Right cardiac atrium (tissue), 5 donors: Measurements from ENCODE around the gene CCNL1. TPM values are rescaled to one million over a fixed set of nuclear protein-coding genes. Genes with fewer than 3 reads are reported as not detected.
"Not testable (repeated sequence)": the region's sequence is repeated elsewhere in the genome, so short reads cannot be mapped to it uniquely, and the experiment has no call there.

Source experiments
- ATAC-seq, 2 donors: fragments of 200-7000 bp; cut with Tn5 transposase; one replicate each; pipeline versions ENCODE4 v1.8.0 to v1.9.1; 2020; ENCODE audit warnings: moderate library complexity in 2 of 2, mild to moderate bottlenecking in 1 of 2
- DNase-seq, 3 donors: peaks; one replicate each; pipeline ENCODE4 v3.0.0-alpha.2; 2020
- H3K27ac ChIP-seq: one replicate; pipeline ENCODE4 v1.5.1; 2013; ENCODE audit warnings: mild to moderate bottlenecking, low read length, control low read depth, moderate library complexity
- H3K27me3 ChIP-seq: one replicate; pipeline ENCODE4 v1.6.1; 2013; ENCODE audit not compliant: control insufficient read depth, insufficient read depth
- H3K4me1 ChIP-seq: one replicate; pipeline ENCODE4 v1.6.1; 2013; ENCODE audit warnings: low read length; ENCODE audit not compliant: control insufficient read depth, insufficient read depth
- H3K4me3 ChIP-seq: one replicate; pipeline ENCODE4 v1.5.1; 2013; ENCODE audit warnings: low read length, control low read depth
- H3K9me3 ChIP-seq: one replicate; pipeline ENCODE4 v1.6.1; 2013; ENCODE audit warnings: low read length; ENCODE audit not compliant: control insufficient read depth
- WGBS: extraction: QIAGEN DNeasy Blood & Tissue Kit; methylation state at CpG from one replicate; pipeline ENCODE4 v1.1.7; 2013; 5-methylcytosine and 5-hydroxymethylcytosine counted together
- intact Hi-C, 4 donors: fragments of 100-400 bp; cut with DNase I; formaldehyde crosslinking; loops; one replicate each; pipeline versions ENCODE4 v1.11.0 to v1.14.0; 2022 to 2023
- polyA plus RNA-seq: library from polyadenylated mRNA; stranded (reverse); fragments of 200-250 nt; gene quantifications from one replicate; pipeline ENCODE4 v1.2.3, GENCODE V29; 2013
- total RNA-seq, 4 donors: library from RNA; stranded (reverse); fragmentation: NEBNext Ultra II Directional; extraction: Animal tissue kit (Norgen Biotek cat#: 25700); gene quantifications; one replicate each; pipeline ENCODE4 v1.2.1, GENCODE V29; 2021
- donor health status: healthy with polysubstance abuse.
- donor health status: DM: no; HTN: yes; CAD: no.
- donor health status: DM: no; HTN: no; CAD: no.
- donor health status: DM: no; HTN: yes; CAD: no; lungs with severe emphysema.
- donor health status: DM: yes; HTN: yes; CAD: no.

The CCNL1 gene
- total and polyA plus RNA-seq, 5 donors, result 30.1 to 60.6 (median 40.2) TPM

DNA sequence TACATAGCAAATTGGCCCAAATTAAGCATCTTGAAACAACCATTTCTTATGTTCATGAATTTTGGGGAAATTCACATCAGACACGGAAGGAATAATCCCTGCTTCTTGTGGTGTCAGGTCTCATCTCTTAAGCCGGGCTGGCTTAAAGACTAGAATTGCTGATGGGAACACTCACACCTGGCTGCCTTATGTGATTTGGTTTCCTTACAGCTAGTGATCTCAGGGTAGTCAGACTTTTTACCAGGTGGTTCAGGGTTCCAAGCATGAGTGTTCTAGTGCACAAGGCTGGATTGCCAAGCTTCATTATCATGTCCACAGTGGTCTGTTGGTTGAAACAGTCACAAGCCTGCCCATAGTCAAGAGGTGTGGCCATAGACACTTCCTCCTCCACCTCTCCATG, 20.3 kb upstream of the CCNL1 start:
- 96% methylated on average over 2 of the region's 2 CpGs for WGBS
- intact Hi-C loops, result no loop called here
- ATAC-seq, result no peak

DNA sequence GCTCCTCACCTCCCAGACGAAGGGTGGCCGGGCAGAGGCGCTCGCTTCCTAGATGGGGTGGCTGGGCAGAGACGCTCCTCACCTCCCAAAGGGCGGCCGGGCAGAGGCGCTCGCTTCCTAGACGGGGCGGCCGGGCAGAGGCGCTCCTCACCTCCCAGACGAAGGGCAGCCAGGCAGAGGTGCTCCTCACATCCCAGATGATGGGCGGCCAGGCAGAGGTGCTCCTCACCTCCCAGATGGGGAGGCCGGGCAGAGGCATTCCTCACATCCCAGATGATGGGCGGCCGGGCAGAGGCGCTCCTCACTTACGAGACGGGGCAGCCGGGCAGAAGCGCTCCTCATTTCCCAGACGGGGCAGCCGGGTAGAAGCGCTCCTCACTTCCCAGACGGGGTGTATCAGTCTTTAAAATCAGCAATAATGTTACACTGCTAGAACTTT, 19.4 kb upstream of the CCNL1 start:
- Histone ChIP-seq H3K27ac (no peak overlapping the region), H3K27me3 (no peaks in the 10 kb centered on the region), H3K4me1 (no peaks in the 10 kb centered on the region), H3K4me3 (no peak overlapping the region), H3K9me3 (no peaks in the 10 kb centered on the region)
- ATAC-seq (no peak), DNase-seq (no peak)
- intact Hi-C loops, result loop anchor here in 1 of 4 donors (5.0 kb wide), 1 partner anchor 933 kb away; the partner anchor contains the start of gene RSRC1
- whole genome bisulfite sequencing, result 99% methylated on average over 27 of the region's 27 CpGs

More for the DNA sequence above, 20.3 kb upstream of the CCNL1 start:
- Histone ChIP-seq H3K9me3 (no peaks in the 10 kb centered on the region), H3K27me3 (no peaks in the 10 kb centered on the region), H3K4me1 (no peaks in the 10 kb centered on the region), H3K27ac (no peak overlapping the region), H3K4me3 (no peak overlapping the region)
- DNase-seq, result no peak

DNA sequence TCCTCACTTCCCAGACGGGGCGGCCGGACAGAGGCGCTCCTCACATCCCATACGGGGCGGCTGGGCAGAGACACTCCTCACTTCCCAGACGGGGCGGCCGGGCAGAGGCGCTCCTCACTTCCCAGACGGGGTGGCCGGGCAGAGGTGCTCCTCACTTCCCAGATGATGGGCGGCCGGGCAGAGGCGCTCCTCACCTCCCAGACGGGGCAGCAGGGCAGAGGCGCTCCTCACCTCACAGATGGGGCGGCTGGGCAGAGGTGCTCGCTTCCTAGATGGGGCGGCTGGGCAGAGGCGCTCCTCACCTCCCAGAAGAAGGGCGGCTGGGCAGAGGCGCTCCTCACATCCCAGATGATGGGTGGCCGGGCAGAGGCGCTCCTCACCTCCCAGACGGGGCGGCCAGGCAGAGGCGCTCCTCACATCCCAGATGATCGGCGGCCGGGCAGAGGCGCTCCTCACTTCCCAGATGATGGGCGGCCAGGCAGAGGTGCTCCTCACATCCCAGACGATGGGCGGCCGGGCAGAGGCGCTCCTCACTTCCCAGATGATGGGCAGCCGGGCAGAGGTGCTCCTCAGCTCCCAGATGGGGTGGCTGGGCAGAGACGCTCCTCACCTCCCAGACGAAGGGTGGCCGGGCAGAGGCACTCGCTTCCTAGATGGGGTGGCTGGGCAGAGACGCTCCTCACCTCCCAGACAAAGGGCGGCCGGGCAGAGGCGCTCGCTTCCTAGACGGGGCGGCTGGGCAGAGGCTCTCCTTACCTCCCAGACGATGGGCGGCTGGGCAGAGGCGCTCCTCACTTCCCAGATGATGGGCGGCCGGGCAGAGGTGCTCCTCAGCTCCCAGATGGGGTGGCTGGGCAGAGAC, 18.8 kb upstream of the CCNL1 start:
- 99% methylated on average over 54 of the region's 54 CpGs for WGBS
- H3K4me3 ChIP-seq, H3K4me1 ChIP-seq, ATAC-seq, H3K27me3 ChIP-seq, H3K27ac ChIP-seq, H3K9me3 ChIP-seq: not testable (repeated sequence)
- DNase-seq, result peak in 1 of 3 donors; percentile 51
- intact Hi-C loops, result loop anchor here in 1 of 4 donors (5.0 kb wide), 1 partner anchor 934 kb away; the partner anchor contains the start of gene RSRC1

DNA sequence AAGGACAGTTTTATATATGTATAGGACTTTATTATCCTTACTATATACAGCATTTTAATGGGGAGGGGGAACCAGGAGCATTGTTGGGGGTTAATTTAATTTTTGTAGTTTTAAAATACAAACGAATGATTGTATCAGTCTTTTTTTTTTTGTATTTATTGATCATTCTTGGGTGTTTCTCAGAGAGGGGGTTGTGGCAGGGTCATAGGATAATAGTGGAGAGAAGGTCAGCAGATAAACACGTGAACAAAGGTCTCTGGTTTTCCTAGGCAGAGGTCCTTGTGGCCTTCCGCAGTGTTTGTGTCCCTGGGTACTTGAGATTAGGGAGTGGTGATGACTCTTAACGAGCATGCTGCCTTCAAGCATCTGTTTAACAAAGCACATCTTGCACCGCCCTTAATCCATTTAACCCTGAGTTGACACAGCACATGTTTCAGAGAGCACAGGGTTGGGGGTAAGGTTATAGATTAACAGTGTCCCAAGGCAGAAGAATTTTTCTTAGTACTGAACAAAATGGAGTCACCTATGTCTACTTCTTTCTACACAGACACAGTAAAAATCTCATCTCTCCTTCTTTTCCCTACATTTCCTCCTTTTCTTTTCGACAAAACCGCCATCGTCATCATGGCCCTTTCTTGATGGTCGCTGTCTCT, 18.0 kb upstream of the CCNL1 start:
- not testable (repeated sequence) for DNase-seq, H3K27ac ChIP-seq, H3K9me3 ChIP-seq, H3K4me1 ChIP-seq, ATAC-seq, H3K27me3 ChIP-seq, H3K4me3 ChIP-seq
- intact Hi-C loops, result loop anchor here in 1 of 4 donors (5.0 kb wide), 1 partner anchor 934 kb away; the partner anchor contains the start of gene RSRC1
- 84% methylated on average over 7 of the region's 9 CpGs for whole genome bisulfite sequencing

DNA sequence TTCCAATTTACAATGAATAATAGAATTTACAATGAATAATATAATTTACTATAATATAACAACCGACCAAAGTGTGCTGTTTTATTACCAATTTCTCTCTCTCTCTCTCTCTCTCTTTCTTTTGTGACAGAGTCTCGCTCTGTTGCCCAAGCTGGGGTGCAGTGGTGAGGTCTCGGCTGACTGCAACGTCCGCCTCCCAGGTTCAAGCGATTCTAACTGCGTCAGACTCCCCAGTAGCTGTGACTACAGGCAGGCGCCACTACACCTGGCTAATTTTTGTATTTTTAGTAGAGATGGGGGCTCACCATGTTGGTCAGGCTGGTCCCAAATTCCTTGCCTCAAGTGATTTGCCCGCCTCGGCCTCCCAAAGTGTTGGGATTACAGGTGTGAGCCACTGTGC, 17.0 kb upstream of the CCNL1 start:
- no peak for DNase-seq
- intact Hi-C loops, result loop anchor here in 1 of 4 donors (5.0 kb wide), 1 partner anchor 935 kb away; the partner anchor contains the start of gene RSRC1
- ATAC-seq, result no peak
- no peaks in the 10 kb centered on the region for H3K27me3 ChIP-seq
- WGBS, result 98% methylated on average over 10 of the region's 10 CpGs
- no peak overlapping the region for H3K27ac ChIP-seq
- H3K4me3 ChIP-seq, result no peak overlapping the region
- no peaks in the 10 kb centered on the region for H3K4me1 ChIP-seq
- no peaks in the 10 kb centered on the region for H3K9me3 ChIP-seq

DNA sequence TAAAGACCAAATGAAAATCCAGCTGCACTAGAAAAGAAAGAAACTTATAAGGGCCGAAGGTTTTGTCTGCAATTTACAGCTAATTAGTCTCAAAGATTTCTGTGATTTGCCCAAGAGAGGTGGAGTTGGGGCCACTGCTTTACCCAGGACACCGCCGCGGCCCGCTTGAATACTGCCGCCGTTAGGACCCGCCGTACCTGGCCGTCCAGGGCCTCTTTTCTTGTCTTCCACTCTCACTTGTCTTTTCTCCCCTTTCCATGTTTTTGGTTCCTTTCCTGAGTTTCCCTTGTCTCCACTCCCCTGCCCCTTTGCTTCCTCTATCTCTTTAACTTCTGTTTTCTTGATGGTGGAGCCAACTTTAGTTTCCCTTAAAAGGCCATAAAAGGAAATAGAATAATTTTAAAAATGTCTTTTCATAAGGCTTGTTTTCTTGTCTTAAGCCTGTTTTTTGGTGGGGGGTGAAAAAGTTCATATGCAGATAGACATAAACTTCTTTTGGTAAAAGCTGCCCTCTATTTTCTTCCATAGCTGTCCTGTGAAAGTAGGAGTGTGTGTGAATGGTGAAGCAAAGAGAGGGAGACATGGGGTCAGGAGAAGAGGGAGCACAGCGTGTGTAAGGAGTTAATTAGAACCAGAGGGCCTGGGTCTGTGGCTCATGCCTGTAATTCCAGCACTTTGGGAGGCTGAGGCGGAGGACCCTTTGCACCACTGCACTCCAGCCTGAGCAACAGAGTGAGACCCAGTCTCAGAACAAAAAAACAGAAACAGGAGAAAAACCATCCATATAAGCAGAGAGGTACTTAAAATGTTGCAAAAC, 16.0 kb upstream of the CCNL1 start:
- DNase-seq (peak in 1 of 3 donors; percentile 68), ATAC-seq (peak; percentile 38 to 39)
- peak overlapping the region; percentile 92 for H3K4me3 ChIP-seq
- no peaks in the 10 kb centered on the region for H3K9me3 ChIP-seq
- H3K27me3 ChIP-seq, result no peaks in the 10 kb centered on the region
- intact Hi-C loops, result loop anchor here in 3 of 4 donors (2.0 to 5.0 kb wide), 2 partner anchors 15 to 936 kb away; partner anchors contain the start of genes CCNL1 (in 3 of the 3) and RSRC1 (in 1 of the 3)
- H3K27ac ChIP-seq, result peak overlapping the region; percentile 75
- H3K4me1 ChIP-seq, result no peaks in the 10 kb centered on the region
- 7% methylated on average over 12 of the region's 12 CpGs for WGBS

DNA sequence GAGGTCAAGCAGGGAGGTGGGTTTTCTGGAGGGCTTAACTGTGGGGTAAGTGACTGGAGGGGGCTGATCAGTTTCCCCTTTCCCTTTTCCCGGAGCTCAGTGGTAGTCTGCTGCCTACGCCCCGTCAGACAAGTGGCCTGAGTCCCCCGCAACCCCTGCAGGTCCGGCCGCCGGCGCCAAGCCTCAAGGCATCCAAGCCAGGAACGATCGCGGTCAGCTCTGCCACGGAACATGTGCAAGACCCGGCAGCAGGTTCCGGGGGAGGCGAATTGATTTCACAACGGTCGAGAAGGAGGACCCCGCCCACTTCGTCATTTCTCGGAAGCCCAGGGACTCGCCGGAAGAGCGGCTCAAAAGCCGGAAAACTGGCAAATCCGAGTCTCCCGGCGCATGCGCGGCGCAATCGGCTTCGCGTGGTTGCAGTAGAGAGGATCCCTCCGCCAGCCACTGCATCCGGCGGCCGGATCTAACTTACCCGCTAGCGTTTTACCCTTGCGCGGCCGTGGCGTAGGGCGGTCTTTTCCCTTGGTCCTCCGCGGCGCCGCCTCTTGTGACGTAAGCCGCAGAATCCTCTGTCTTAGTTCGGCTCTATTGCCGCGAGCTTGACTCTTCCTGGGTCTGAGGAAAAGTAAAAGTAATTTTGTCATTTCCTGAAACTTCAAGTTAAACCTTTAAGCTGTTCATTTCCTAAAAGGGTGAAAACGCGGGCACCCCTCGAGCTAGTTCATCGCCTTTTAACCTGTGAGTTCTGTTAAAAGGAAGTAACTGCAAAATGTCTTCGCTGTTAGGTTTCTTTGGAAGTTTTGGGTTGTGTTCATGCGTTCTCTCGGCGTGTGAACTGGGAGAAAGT, 14.9 kb upstream of the CCNL1 start:
- ATAC-seq (peak; percentile 98), DNase-seq (peak; percentile 99 to 100 (median 100))
- H3K27me3 ChIP-seq, result no peaks in the 10 kb centered on the region
- peak overlapping the region; percentile 92 for H3K4me3 ChIP-seq
- H3K9me3 ChIP-seq, result no peaks in the 10 kb centered on the region
- under 1% methylated on average over 61 of the region's 61 CpGs for WGBS
- peak overlapping the region; percentile 98 for H3K27ac ChIP-seq
- H3K4me1 ChIP-seq, result no peaks in the 10 kb centered on the region
- intact Hi-C loops, result loop anchor here in 3 of 4 donors (2.0 to 5.0 kb wide), 2 partner anchors 14 to 937 kb away; partner anchors contain the start of genes CCNL1 (in 3 of the 3) and RSRC1 (in 1 of the 3)

DNA sequence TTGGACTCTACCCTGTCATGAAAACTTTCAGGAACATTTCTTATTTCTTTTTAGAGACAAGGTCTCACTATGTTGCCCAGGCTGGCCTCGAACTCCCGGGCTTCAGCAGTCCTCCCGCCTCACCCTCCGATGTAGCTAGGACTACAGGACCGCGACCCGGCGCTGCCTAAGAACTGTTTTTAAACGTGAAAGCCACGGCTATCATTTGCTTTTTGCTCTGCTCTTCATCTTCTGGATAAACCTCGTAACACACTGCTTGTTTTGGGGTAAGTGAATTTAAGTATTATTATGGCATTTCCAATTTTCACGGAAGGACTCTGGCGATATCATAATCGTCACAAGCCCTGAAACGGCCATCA, 14.3 kb upstream of the CCNL1 start:
- Histone ChIP-seq H3K27me3 (no peaks in the 10 kb centered on the region), H3K27ac (peak overlapping the region; percentile 94), H3K4me1 (no peaks in the 10 kb centered on the region), H3K9me3 (no peaks in the 10 kb centered on the region), H3K4me3 (peak overlapping the region; percentile 43)
- intact Hi-C loops, result loop anchor here in 3 of 4 donors (2.0 kb wide), 1 partner anchor 13 kb away; the partner anchor contains the start of gene CCNL1 (in 3 of the 3)
- 3% methylated on average over 15 of the region's 15 CpGs for WGBS
- DNase-seq (peak; percentile 38 to 78 (median 71)), ATAC-seq (peak; percentile 3 to 27)

DNA sequence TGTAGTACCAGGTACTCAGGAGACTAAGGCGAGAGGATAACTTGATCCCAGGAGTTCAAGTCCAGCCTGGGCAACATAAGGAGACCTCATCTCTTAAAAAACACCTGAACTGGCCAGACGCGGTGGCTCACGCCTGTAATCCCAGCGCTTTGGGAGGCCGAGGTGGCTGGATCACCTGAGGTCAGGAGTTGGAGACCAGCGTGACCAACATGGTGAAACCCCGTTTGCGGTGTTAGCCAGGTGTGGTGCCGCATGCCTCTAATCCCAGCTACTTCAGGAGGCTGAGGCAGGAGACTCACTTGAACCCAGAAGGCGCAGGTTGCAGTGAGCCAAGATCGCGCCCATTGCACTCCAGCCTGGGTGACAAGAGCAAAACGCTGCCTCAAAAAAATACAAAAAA, 13.4 kb upstream of the CCNL1 start:
- H3K27ac ChIP-seq, H3K4me1 ChIP-seq, DNase-seq, H3K9me3 ChIP-seq, H3K27me3 ChIP-seq, ATAC-seq, intact Hi-C loops, H3K4me3 ChIP-seq: not testable (repeated sequence)
- 96% methylated on average over 14 of the region's 14 CpGs for WGBS

DNA sequence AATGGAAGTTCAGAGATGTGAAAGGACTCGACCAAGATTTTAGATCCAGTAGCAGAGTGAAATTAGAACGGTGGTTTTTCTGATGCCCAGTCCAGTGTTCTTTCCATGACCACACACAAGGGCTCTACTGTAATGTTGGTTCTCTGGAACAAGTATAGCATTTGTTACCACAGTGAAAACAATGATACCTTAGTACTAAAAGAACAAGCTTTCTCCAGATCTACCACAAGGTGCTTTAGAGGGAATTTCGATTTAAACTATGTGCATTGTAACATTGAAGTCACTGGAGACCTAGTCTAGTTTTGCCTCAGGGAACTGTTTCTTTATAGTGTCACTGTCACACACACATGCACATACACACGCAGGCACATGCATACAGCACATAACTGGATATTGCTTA, 12.8 kb upstream of the CCNL1 start:
- DNase-seq (no peak), ATAC-seq (no peak)
- H3K9me3 ChIP-seq, result no peaks in the 10 kb centered on the region
- no peaks in the 10 kb centered on the region for H3K27me3 ChIP-seq
- no peaks in the 10 kb centered on the region for H3K4me1 ChIP-seq
- WGBS, result 81% methylated on average over 4 of the region's 4 CpGs
- H3K4me3 ChIP-seq, result no peak overlapping the region
- intact Hi-C loops, result no loop called here
- H3K27ac ChIP-seq, result no peak overlapping the region
